Putamen (tissue), 1 donor: ENCODE data around the gene PLPP7.
"Not testable (repeated sequence)": the region's sequence is repeated elsewhere in the genome, so short reads cannot be mapped to it uniquely, and the experiment has no call there.

Experiments used
- DNase-seq: peaks from one replicate; pipeline ENCODE4 v3.0.0-alpha.2; 2016; ENCODE audit warnings: low spot score

The PLPP7 gene

GRCh38 chr9:131266266-131267229, 23.0 kb upstream of the PLPP7 start:
- DNase-seq: no peak

- DNase-seq: no peak
These were observed 19.1 kb upstream of the PLPP7 start for GRCh38 chr9:131270171-131271015.

- not testable (repeated sequence) for DNase-seq
These were observed 18.6 kb upstream of the PLPP7 start for GRCh38 chr9:131271016-131271273.

GRCh38 chr9:131271506-131271931, 18.0 kb upstream of the PLPP7 start:
- peak; percentile 79 for DNase-seq

GRCh38 chr9:131272212-131272611, 17.3 kb upstream of the PLPP7 start:
- DNase-seq: no peak

GRCh38 chr9:131273146-131273855, 16.2 kb upstream of the PLPP7 start:
- DNase-seq: no peak

- no peak for DNase-seq
These were observed 15.5 kb upstream of the PLPP7 start for GRCh38 chr9:131273856-131274673.

- DNase-seq: no peak
These were observed 14.7 kb upstream of the PLPP7 start for GRCh38 chr9:131274674-131275331.

- DNase-seq: no peak
These were observed 14.0 kb upstream of the PLPP7 start for GRCh38 chr9:131275332-131276093.

- no peak for DNase-seq
These were observed 13.2 kb upstream of the PLPP7 start, which contains the start of gene FAM78A for GRCh38 chr9:131276094-131276888. Gene FAM78A (minus strand): TSS chr9:131276510. CDS start chr9:131276179, 331 bp downstream.

GRCh38 chr9:131276891-131277286, 12.6 kb upstream of the PLPP7 start:
- no peak for DNase-seq

GRCh38 chr9:131277287-131277909, 12.1 kb upstream of the PLPP7 start:
- no peak for DNase-seq

GRCh38 chr9:131277910-131278701, 11.4 kb upstream of the PLPP7 start:
- peak; percentile 92 for DNase-seq

- no peak for DNase-seq
These were observed 10.8 kb upstream of the PLPP7 start for GRCh38 chr9:131278702-131279111.

GRCh38 chr9:131279196-131279862, 10.2 kb upstream of the PLPP7 start:
- no peak for DNase-seq

- DNase-seq: no peak
These were observed 9.5 kb upstream of the PLPP7 start for GRCh38 chr9:131279863-131280570.

- no peak for DNase-seq
These were observed 8.9 kb upstream of the PLPP7 start for GRCh38 chr9:131280660-131281059.
